ENCODE results near the gene DGKH. TPM values are rescaled to one million over a fixed set of nuclear protein-coding genes. Genes with fewer than 3 reads are reported as not detected.

Gene DGKH
- total RNA-seq, 1 donor from 2014 or later, result 10.3 TPM

DNA sequence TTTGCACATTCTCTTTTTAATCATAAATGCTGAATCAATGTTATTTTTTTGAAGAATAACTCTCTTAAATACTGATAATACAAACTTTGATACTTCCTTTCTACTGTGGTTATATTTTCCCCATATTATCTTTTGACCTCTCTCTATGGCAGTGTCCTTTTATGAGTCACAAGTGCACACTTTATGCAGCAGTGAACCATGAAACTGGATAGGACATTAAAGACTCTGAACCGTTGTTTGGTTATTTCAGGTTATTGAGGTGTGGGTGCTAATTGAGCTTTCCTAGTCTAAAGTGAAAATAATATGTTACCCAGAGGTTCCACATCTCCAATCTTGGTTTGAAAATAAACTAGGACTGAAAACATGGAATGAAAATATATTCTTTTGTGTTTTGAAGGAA, 71.4 kb downstream of the DGKH start:
- no peak for DNase-seq (ENCODE audit: low read depth)
- no peak overlapping the region for H3K4me3 ChIP-seq (ENCODE audit: low read depth, low read length)
- TF ChIP-seq, protein P1, sequence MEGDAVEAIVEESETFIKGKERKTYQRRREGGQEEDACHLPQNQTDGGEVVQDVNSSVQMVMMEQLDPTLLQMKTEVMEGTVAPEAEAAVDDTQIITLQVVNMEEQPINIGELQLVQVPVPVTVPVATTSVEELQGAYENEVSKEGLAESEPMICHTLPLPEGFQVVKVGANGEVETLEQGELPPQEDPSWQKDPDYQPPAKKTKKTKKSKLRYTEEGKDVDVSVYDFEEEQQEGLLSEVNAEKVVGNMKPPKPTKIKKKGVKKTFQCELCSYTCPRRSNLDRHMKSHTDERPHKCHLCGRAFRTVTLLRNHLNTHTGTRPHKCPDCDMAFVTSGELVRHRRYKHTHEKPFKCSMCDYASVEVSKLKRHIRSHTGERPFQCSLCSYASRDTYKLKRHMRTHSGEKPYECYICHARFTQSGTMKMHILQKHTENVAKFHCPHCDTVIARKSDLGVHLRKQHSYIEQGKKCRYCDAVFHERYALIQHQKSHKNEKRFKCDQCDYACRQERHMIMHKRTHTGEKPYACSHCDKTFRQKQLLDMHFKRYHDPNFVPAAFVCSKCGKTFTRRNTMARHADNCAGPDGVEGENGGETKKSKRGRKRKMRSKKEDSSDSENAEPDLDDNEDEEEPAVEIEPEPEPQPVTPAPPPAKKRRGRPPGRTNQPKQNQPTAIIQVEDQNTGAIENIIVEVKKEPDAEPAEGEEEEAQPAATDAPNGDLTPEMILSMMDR (conservative IDR thresholded peaks at IDR 0.05; ENCODE audit: low read depth, low read length), result no peak

DNA sequence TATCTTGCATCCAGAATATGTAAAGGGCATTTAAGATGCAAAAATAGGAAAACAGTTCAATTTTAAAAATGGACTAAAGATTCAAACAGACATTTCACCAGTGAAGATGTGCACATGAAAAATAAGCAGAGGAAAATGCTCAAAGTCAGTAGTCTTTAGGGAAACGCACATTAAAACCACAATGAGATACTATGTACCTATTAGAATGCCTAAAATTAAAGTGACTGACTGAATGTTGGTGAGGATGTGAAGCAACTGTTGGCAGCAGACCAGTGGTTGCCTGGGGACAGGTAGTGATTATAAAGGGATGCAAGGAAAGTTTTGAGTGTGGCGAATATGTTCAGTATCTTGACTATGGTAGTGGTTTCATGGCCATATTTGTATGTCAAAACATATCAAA, 75.2 kb downstream of the DGKH start:
- no peak for DNase-seq (ENCODE audit: low read depth)
- H3K4me3 ChIP-seq (ENCODE audit: low read depth, low read length), result no peak overlapping the region
- TF ChIP-seq, protein P1 (conservative IDR thresholded peaks at IDR 0.05; ENCODE audit: low read depth, low read length), result no peak

- TF ChIP-seq, protein P1 (conservative IDR thresholded peaks at IDR 0.05; ENCODE audit: low read depth, low read length), result no peak
- no peak overlapping the region for H3K4me3 ChIP-seq (ENCODE audit: low read depth, low read length)
- DNase-seq (ENCODE audit: low read depth), result no peak
These were observed 76.6 kb downstream of the DGKH start for GRCh38 chr13:42125046-42125445.

DNA sequence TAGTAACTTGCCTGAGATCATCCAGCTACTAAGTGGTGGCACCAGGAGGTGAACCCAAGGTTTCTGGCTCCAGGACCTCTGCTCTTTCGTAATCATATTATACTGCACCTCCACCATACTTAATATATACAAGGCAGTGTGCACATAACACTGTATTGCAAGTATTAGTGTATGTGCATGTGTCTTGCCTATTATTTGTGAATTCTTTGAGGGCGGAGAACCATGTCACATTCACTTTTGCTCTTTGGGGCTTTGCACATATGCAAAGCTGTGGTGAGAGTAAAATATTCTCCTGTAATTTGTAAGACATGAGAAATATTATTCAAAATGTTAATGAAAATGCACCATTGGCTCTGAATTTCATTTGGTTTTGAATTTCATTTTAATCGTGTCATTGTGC, 78.6 kb downstream of the DGKH start:
- H3K4me3 ChIP-seq (ENCODE audit: low read depth, low read length), result no peak overlapping the region
- no peak for DNase-seq (ENCODE audit: low read depth)
- TF ChIP-seq, protein P1 (conservative IDR thresholded peaks at IDR 0.05; ENCODE audit: low read depth, low read length), result no peak

GRCh38 chr13:42129033-42129432, 80.6 kb downstream of the DGKH start:
- no peak for DNase-seq (ENCODE audit: low read depth)
- no peak overlapping the region for H3K4me3 ChIP-seq (ENCODE audit: low read depth, low read length)
- TF ChIP-seq, protein P1 (conservative IDR thresholded peaks at IDR 0.05; ENCODE audit: low read depth, low read length), result no peak

DNA sequence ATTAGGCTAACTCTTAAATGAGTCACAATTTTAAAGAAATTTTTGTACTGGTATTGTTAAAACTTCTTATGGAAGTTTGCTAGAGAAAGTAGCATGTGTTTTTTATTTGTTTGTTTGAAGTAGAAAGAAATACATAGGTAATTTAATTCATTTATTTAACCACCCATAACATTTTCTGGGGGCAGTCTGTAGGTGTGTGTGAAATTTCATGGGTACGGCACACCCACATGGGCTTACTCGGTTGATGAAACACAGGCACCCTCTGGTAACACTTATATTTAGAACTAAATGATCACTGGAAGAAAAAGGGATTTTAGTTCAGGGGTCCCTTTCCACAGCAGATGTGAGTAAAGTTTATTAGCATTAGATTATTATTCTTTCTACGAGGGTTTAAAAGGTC, 88.1 kb downstream of the DGKH start:
- DNase-seq (ENCODE audit: low read depth), result no peak
- TF ChIP-seq, protein P1 (conservative IDR thresholded peaks at IDR 0.05; ENCODE audit: low read depth, low read length), result no peak
- no peak overlapping the region for H3K4me3 ChIP-seq (ENCODE audit: low read depth, low read length)

DNA sequence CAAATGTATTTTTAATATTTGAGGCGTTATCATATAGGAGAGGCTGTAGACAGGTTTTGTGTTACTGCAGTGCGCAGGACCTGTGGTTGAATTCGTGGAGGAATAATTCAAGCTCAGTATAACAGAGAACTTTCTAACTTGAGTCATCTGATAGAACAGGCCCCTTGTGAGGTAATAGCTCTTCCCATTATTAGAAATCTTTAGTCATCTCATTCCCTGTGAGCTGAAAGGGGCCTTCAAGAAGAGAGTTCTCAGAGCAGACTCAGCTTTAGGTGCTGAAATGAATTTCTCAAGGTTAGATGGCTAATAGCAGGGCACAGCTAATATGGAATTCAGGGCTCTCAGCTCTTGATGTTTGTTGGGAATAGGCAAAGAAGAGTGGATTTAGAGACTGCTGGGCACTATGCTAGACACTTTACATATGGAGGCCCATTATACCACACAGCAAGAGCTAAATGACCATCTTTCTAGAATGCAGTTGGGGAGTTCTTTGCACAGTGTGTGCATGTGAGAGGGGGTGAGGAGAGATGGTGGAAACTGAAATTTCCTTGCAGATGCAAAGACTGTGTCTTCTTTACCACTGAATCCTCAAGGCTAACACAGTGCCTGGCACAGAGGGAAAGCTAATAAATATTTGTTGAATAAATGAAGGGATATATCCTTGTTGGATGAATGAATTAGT, 89.5 kb downstream of the DGKH start:
- TF ChIP-seq, protein P1 (conservative IDR thresholded peaks at IDR 0.05; ENCODE audit: low read depth, low read length), result no peak
- H3K4me3 ChIP-seq (ENCODE audit: low read depth, low read length), result no peak overlapping the region
- DNase-seq (ENCODE audit: low read depth), result no peak
